K562 (cell line): ENCODE data around the gene CSNK1D. TPM values are rescaled to one million over a fixed set of nuclear protein-coding genes. Genes with fewer than 3 reads are reported as not detected.
A peak's percentile ranks its signal among the peaks of the same experiment; 100 is the strongest.

Experiments
- ARHGAP35 ChIP-seq: fragments of 450-650 bp; IDR thresholded peaks from 2 replicates; pipeline ENCODE4 v1.6.1; 2018; ENCODE audit not compliant: partially characterized antibody
- CEBPG ChIP-seq, 3 experiments: fragments of 200-800 bp in 1 of 3; sonication (Bioruptor generic) in 1 of 3; sonication (generic) in 1 of 3; formaldehyde crosslinking in 1 of 3; IDR thresholded peaks in 2 of 3; conservative IDR thresholded peaks in 1 of 3; 2 replicates each; pipeline versions ENCODE4 v1.6.1 to v1.8.0; 2016 to 2022; ENCODE audit warnings: missing compliant biosample characterization in 2 of 3, missing genetic modification characterization in 2 of 3, mild to moderate bottlenecking in 1 of 3, missing genetic modification reagents in 1 of 3
- FUS ChIP-seq: fragments of 200-400 bp; formaldehyde crosslinking; optimal IDR thresholded peaks from 2 replicates; pipeline ENCODE3; 2017; ENCODE audit warnings: low read depth, low read length
- KAT8 ChIP-seq: fragments of 450-650 bp; IDR thresholded peaks from 2 replicates; pipeline ENCODE4 v1.6.1; 2016; ENCODE audit warnings: low read depth, mild to moderate bottlenecking
- MED1 ChIP-seq: sonication (generic); formaldehyde crosslinking; IDR thresholded peaks from 2 replicates; pipeline ENCODE4 v1.8.1; 2023; ENCODE audit warnings: missing genetic modification reagents, borderline replicate concordance
- PRPF4 ChIP-seq: fragments of 200-400 bp; formaldehyde crosslinking; IDR thresholded peaks from one replicate; pipeline ENCODE4 v1.6.1; 2017; ENCODE audit warnings: low read length, low read depth, mild to moderate bottlenecking; ENCODE audit not compliant: insufficient read depth, poor library complexity, severe bottlenecking
- SMAD3 ChIP-seq: fragments of 450-650 bp; formaldehyde crosslinking; conservative IDR thresholded peaks from 2 replicates; pipeline ENCODE4 v1.4.0; 2020; ENCODE audit warnings: mild to moderate bottlenecking
- ZC3H11A ChIP-seq: IDR thresholded peaks from 2 replicates; pipeline ENCODE4 v1.6.1; 2012; ENCODE audit warnings: low read depth, low read length, improper control_type of control experiment
- ZNF507 ChIP-seq: conservative IDR thresholded peaks from 2 replicates; pipeline ENCODE4 v1.6.1; 2017; ENCODE audit warnings: missing genetic modification characterization, missing compliant biosample characterization
- ZNF699 ChIP-seq: fragments of 250-450 bp; sonication (Bioruptor Pico); IDR thresholded peaks from 2 replicates; pipeline ENCODE4 v1.8.0; 2021; ENCODE audit warnings: mild to moderate bottlenecking, moderate library complexity; ENCODE audit not compliant: insufficient replicate concordance
- ZNF717 ChIP-seq: fragments of 250-450 bp; sonication (Bioruptor Pico); IDR thresholded peaks from 2 replicates; pipeline ENCODE4 v1.5.0; 2021
- polyA plus RNA-seq, 8 experiments: library from polyadenylated mRNA; depleted of rRNA in 4 of 8; stranded (reverse) in 5 of 8; unstranded in 3 of 8; fragments of >200 nt; fragmentation: Nextera tagmentation in 2 of 8; fragmentation: Illumina TruSeq in 1 of 8; extraction: Ambion mirVana in 2 of 8; extraction: Trizol in 1 of 8; gene quantifications; 2 replicates each; pipeline versions ENCODE4 v1.2.1 to v1.2.3, GENCODE V29; 2011 to 2014; ENCODE audit warnings: inconsistent platforms in 1 of 8, missing spikeins in 1 of 8
- total RNA-seq, 7 experiments: library from RNA; depleted of rRNA in 6 of 7; stranded (reverse); fragments of >200 nt in 6 of 7; fragmentation: Illumina TruSeq in 2 of 7; extraction: Trizol in 2 of 7; gene quantifications; 2 replicates each; pipeline versions ENCODE4 v1.2.1 to v1.2.3, GENCODE V29; 2011 to 2021; ENCODE audit warnings: low replicate concordance in 1 of 7
- TF ChIP-seq, protein P1 (sequence below), 3 experiments: IDR thresholded peaks in 2 of 3; conservative IDR thresholded peaks in 1 of 3; 2 replicates each; pipeline ENCODE4 v1.5.1; 2011 to 2012; ENCODE audit warnings: low read length in 3 of 3, mild to moderate bottlenecking in 3 of 3, control low read depth in 2 of 3, improper control_type of control experiment in 1 of 3, inconsistent platforms in 1 of 3, low read depth in 1 of 3, mixed read lengths in 1 of 3, moderate library complexity in 1 of 3; ENCODE audit not compliant: insufficient read depth in 2 of 3
- TF ChIP-seq, protein P2 (sequence below): fragments of 450-650 bp; IDR thresholded peaks from 2 replicates; pipeline ENCODE4 v1.6.1; 2016; ENCODE audit warnings: borderline replicate concordance
- TF ChIP-seq, protein P3 (sequence below): sonication (generic); formaldehyde crosslinking; IDR thresholded peaks from 2 replicates; pipeline ENCODE4 v1.8.1; 2023; ENCODE audit warnings: mild to moderate bottlenecking, missing genetic modification reagents
- TF ChIP-seq, protein P4 (sequence below): fragments of 150-350 bp; conservative IDR thresholded peaks from 2 replicates; pipeline ENCODE4 v1.6.1; 2014; ENCODE audit warnings: low read length
- TF ChIP-seq, protein P5 (sequence below): sonication (generic); formaldehyde crosslinking; IDR thresholded peaks from 2 replicates; pipeline ENCODE4 v1.8.0; 2022; ENCODE audit warnings: missing genetic modification reagents, mild to moderate bottlenecking, borderline replicate concordance

Gene CSNK1D
- total and polyA plus RNA-seq, 9 of the 15 experiments (the other 6 are each of a cell fraction or from before 2014, with no cell fraction given), result 6.5 to 133 (median 41.3) TPM

GRCh38 chr17:82230609-82231311 is 42.7 kb downstream of the CSNK1D start (continued):
- no peak for TF ChIP-seq SMAD3 (CRISPR knock-in tag)
- TF ChIP-seq MED1 (CRISPR knock-in tag), result no peak
- TF ChIP-seq ARHGAP35, result no peak
- no peak for TF ChIP-seq KAT8
- TF ChIP-seq, protein P1, sequence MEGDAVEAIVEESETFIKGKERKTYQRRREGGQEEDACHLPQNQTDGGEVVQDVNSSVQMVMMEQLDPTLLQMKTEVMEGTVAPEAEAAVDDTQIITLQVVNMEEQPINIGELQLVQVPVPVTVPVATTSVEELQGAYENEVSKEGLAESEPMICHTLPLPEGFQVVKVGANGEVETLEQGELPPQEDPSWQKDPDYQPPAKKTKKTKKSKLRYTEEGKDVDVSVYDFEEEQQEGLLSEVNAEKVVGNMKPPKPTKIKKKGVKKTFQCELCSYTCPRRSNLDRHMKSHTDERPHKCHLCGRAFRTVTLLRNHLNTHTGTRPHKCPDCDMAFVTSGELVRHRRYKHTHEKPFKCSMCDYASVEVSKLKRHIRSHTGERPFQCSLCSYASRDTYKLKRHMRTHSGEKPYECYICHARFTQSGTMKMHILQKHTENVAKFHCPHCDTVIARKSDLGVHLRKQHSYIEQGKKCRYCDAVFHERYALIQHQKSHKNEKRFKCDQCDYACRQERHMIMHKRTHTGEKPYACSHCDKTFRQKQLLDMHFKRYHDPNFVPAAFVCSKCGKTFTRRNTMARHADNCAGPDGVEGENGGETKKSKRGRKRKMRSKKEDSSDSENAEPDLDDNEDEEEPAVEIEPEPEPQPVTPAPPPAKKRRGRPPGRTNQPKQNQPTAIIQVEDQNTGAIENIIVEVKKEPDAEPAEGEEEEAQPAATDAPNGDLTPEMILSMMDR (IDR thresholded peaks at IDR 0.05 in 2 of 3, conservative IDR thresholded peaks at IDR 0.05 in 1 of 3; ENCODE audit: insufficient read depth in 2 of 3, low read depth in 1 of 3, low read length in 3 of 3), result peak in 2 of 3 experiments; percentile 45 to 50; a peak in 4 of 6 replicates
- no peak for TF ChIP-seq ZNF507 (tag)
- TF ChIP-seq, protein P2, sequence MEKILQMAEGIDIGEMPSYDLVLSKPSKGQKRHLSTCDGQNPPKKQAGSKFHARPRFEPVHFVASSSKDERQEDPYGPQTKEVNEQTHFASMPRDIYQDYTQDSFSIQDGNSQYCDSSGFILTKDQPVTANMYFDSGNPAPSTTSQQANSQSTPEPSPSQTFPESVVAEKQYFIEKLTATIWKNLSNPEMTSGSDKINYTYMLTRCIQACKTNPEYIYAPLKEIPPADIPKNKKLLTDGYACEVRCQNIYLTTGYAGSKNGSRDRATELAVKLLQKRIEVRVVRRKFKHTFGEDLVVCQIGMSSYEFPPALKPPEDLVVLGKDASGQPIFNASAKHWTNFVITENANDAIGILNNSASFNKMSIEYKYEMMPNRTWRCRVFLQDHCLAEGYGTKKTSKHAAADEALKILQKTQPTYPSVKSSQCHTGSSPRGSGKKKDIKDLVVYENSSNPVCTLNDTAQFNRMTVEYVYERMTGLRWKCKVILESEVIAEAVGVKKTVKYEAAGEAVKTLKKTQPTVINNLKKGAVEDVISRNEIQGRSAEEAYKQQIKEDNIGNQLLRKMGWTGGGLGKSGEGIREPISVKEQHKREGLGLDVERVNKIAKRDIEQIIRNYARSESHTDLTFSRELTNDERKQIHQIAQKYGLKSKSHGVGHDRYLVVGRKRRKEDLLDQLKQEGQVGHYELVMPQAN, result no peak
- TF ChIP-seq, protein P3, sequence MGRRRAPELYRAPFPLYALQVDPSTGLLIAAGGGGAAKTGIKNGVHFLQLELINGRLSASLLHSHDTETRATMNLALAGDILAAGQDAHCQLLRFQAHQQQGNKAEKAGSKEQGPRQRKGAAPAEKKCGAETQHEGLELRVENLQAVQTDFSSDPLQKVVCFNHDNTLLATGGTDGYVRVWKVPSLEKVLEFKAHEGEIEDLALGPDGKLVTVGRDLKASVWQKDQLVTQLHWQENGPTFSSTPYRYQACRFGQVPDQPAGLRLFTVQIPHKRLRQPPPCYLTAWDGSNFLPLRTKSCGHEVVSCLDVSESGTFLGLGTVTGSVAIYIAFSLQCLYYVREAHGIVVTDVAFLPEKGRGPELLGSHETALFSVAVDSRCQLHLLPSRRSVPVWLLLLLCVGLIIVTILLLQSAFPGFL (CRISPR knock-in tag), result no peak
- no peak for TF ChIP-seq FUS
- no peak for TF ChIP-seq ZNF717 (CRISPR knock-in tag)
- no peak for TF ChIP-seq ZNF699 (CRISPR knock-in tag)
- TF ChIP-seq PRPF4, result no peak
- no peak for TF ChIP-seq ZC3H11A
- TF ChIP-seq, protein P4, sequence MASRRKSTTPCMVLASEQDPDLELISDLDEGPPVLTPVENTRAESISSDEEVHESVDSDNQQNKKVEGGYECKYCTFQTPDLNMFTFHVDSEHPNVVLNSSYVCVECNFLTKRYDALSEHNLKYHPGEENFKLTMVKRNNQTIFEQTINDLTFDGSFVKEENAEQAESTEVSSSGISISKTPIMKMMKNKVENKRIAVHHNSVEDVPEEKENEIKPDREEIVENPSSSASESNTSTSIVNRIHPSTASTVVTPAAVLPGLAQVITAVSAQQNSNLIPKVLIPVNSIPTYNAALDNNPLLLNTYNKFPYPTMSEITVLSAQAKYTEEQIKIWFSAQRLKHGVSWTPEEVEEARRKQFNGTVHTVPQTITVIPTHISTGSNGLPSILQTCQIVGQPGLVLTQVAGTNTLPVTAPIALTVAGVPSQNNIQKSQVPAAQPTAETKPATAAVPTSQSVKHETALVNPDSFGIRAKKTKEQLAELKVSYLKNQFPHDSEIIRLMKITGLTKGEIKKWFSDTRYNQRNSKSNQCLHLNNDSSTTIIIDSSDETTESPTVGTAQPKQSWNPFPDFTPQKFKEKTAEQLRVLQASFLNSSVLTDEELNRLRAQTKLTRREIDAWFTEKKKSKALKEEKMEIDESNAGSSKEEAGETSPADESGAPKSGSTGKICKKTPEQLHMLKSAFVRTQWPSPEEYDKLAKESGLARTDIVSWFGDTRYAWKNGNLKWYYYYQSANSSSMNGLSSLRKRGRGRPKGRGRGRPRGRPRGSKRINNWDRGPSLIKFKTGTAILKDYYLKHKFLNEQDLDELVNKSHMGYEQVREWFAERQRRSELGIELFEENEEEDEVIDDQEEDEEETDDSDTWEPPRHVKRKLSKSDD, result no peak; the same call in 1 of the 2 replicates
- TF ChIP-seq CEBPG (CRISPR knock-in tag; IDR thresholded peaks at IDR 0.05), result no peak
- no peak for TF ChIP-seq CEBPG (tag; conservative IDR thresholded peaks at IDR 0.05 in 1 of 2, IDR thresholded peaks at IDR 0.05 in 1 of 2)
- TF ChIP-seq, protein P5, sequence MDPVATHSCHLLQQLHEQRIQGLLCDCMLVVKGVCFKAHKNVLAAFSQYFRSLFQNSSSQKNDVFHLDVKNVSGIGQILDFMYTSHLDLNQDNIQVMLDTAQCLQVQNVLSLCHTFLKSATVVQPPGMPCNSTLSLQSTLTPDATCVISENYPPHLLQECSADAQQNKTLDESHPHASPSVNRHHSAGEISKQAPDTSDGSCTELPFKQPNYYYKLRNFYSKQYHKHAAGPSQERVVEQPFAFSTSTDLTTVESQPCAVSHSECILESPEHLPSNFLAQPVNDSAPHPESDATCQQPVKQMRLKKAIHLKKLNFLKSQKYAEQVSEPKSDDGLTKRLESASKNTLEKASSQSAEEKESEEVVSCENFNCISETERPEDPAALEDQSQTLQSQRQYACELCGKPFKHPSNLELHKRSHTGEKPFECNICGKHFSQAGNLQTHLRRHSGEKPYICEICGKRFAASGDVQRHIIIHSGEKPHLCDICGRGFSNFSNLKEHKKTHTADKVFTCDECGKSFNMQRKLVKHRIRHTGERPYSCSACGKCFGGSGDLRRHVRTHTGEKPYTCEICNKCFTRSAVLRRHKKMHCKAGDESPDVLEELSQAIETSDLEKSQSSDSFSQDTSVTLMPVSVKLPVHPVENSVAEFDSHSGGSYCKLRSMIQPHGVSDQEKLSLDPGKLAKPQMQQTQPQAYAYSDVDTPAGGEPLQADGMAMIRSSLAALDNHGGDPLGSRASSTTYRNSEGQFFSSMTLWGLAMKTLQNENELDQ (CRISPR knock-in tag), result no peak
